ENCODE data around the gene DAPK3.
A peak's percentile ranks its signal among the peaks of the same experiment; 100 is the strongest.
"Not testable (repeated sequence)": the region's sequence is repeated elsewhere in the genome, so short reads cannot be mapped to it uniquely, and the experiment has no call there.

DAPK3 gene

GRCh38 chr19:3952755-3953276 is 18.1 kb downstream of the DAPK3 start:
- not testable (repeated sequence) for DNase-seq

- DNase-seq: peak; percentile 39
These were observed 19.7 kb downstream of the DAPK3 start for GRCh38 chr19:3950871-3951861.

GRCh38 chr19:3949997-3950859 is 20.7 kb downstream of the DAPK3 start:
- no peak for DNase-seq

- no peak for DNase-seq
These were observed 21.6 kb downstream of the DAPK3 start for GRCh38 chr19:3949294-3949693.

GRCh38 chr19:3947316-3947933 is 23.5 kb downstream of the DAPK3 start:
- not testable (repeated sequence) for DNase-seq

GRCh38 chr19:3945838-3946237 is 25.1 kb downstream of the DAPK3 start:
- DNase-seq: no peak

GRCh38 chr19:3944018-3944721 is 26.7 kb downstream of the DAPK3 start:
- no peak for DNase-seq

GRCh38 chr19:3942790-3943409 is 28.0 kb downstream of the DAPK3 start:
- no peak for DNase-seq

GRCh38 chr19:3938300-3938950 is 32.5 kb downstream of the DAPK3 start:
- DNase-seq: not testable (repeated sequence)

GRCh38 chr19:3936506-3937442 is 34.1 kb downstream of the DAPK3 start:
- no peak for DNase-seq

GRCh38 chr19:3932931-3933810 is 37.7 kb downstream of the DAPK3 start, which contains the start of gene NMRK2:
NMRK2 (plus strand) TSS chr19:3933069; CDS start chr19:3933672, 603 bp downstream.
- no peak for DNase-seq

- DNase-seq: no peak
These were observed 39.9 kb downstream of the DAPK3 start for GRCh38 chr19:3931041-3931440.

GRCh38 chr19:3923912-3924311 is 47.0 kb downstream of the DAPK3 start:
- DNase-seq: no peak

- DNase-seq: no peak
These were observed 47.7 kb downstream of the DAPK3 start for GRCh38 chr19:3923096-3923758.

GRCh38 chr19:3919793-3920192 is 51.1 kb downstream of the DAPK3 start:
- DNase-seq: no peak

- no peak for DNase-seq
These were observed 54.9 kb downstream of the DAPK3 start for GRCh38 chr19:3916033-3916432.

GRCh38 chr19:3914199-3914598 is 56.7 kb downstream of the DAPK3 start:
- no peak for DNase-seq

GRCh38 chr19:3910105-3910504 is 60.8 kb downstream of the DAPK3 start:
- DNase-seq: no peak

Measured in NCI-H1092 treated with DMSO at 0.1 percent for 48 hours (cell line).